ENCODE data around the gene KLF4.
A peak's percentile ranks its signal among the peaks of the same experiment; 100 is the strongest.
"Not testable (repeated sequence)": the region's sequence is repeated elsewhere in the genome, so short reads cannot be mapped to it uniquely, and the experiment has no call there.

KLF4 gene

GRCh38 chr9:107489687-107490605, at the start of gene KLF4:
KLF4 (minus strand) TSS chr9:107489769; CDS start chr9:107489172, 597 bp downstream.
- Mint-ChIP-seq H3K9me3 (no peaks in the 10 kb centered on the region), H3K27ac (peak within 1 kb of the TSS; percentile 45), H3K4me3 (peak within 1 kb of the TSS; percentile 74), H3K36me3 (ENCODE audit: low read depth) (peaks cover 4% of the 10 kb centered on the region), H3K4me1 (ENCODE audit: low read depth) (peaks cover 12% of the 10 kb centered on the region), H3K27me3 (ENCODE audit: low read depth) (peaks cover 72% of the 10 kb centered on the region)

- no peaks in the 10 kb centered on the region for H3K4me1 Mint-ChIP-seq (ENCODE audit: low read depth)
- no peaks in the 10 kb centered on the region for H3K27me3 Mint-ChIP-seq (ENCODE audit: low read depth)
- no peak overlapping the region for H3K4me3 Mint-ChIP-seq
Measured at GRCh38 chr9:107536462-107536861, 46.9 kb upstream of the KLF4 start.

GRCh38 chr9:107534510-107535078, 45.0 kb upstream of the KLF4 start:
- Mint-ChIP-seq H3K4me3 (no peak overlapping the region), H3K27ac (no peak overlapping the region), H3K27me3 (ENCODE audit: low read depth) (no peaks in the 10 kb centered on the region), H3K36me3 (ENCODE audit: low read depth) (no peaks in the 10 kb centered on the region), H3K4me1 (ENCODE audit: low read depth) (no peaks in the 10 kb centered on the region), H3K9me3 (no peaks in the 10 kb centered on the region)

More at GRCh38 chr9:107536462-107536861, 46.9 kb upstream of the KLF4 start:
- Mint-ChIP-seq H3K36me3 (ENCODE audit: low read depth) (no peaks in the 10 kb centered on the region), H3K9me3 (no peaks in the 10 kb centered on the region), H3K27ac (no peak overlapping the region)

GRCh38 chr9:107530679-107531078, 41.1 kb upstream of the KLF4 start:
- Mint-ChIP-seq H3K27ac (no peak overlapping the region), H3K27me3 (ENCODE audit: low read depth) (no peaks in the 10 kb centered on the region), H3K4me3 (no peak overlapping the region), H3K36me3 (ENCODE audit: low read depth) (no peaks in the 10 kb centered on the region), H3K9me3 (no peaks in the 10 kb centered on the region), H3K4me1 (ENCODE audit: low read depth) (no peaks in the 10 kb centered on the region)

GRCh38 chr9:107528686-107529085, 39.1 kb upstream of the KLF4 start:
- no peaks in the 10 kb centered on the region for H3K4me1 Mint-ChIP-seq (ENCODE audit: low read depth)
- no peaks in the 10 kb centered on the region for H3K27me3 Mint-ChIP-seq (ENCODE audit: low read depth)

GRCh38 chr9:107523539-107523938, 34.0 kb upstream of the KLF4 start:
- Mint-ChIP-seq H3K27me3 (ENCODE audit: low read depth) (no peaks in the 10 kb centered on the region), H3K9me3 (peaks cover 3% of the 10 kb centered on the region), H3K36me3 (ENCODE audit: low read depth) (no peaks in the 10 kb centered on the region), H3K4me1 (ENCODE audit: low read depth) (no peaks in the 10 kb centered on the region), H3K4me3 (no peak overlapping the region), H3K27ac (no peak overlapping the region)

More at GRCh38 chr9:107528686-107529085, 39.1 kb upstream of the KLF4 start:
- no peak overlapping the region for H3K4me3 Mint-ChIP-seq
- H3K27ac Mint-ChIP-seq, result no peak overlapping the region
- peaks cover under 1% of the 10 kb centered on the region for H3K9me3 Mint-ChIP-seq
- no peaks in the 10 kb centered on the region for H3K36me3 Mint-ChIP-seq (ENCODE audit: low read depth)

DNA sequence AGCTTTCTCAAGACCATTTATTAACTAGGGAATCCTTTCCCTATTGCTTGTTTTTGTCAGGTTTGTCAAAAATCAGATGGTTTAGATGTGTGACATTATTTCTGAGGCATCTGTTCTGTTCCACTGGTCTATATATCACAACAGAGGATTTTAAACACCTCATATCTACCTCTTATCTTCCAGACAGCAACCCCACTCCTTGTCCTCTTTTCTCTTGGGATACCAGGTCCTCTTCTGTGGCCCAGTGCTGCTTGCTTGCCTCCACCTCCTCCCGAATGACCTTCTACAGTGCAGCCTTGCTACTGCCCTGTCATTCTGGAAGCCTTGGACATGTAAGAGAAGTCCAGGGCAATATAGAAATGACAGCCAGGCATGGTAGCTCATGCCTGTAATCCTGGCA, 30.6 kb upstream of the KLF4 start:
- H3K27ac Mint-ChIP-seq, result no peak overlapping the region
- no peaks in the 10 kb centered on the region for H3K4me1 Mint-ChIP-seq (ENCODE audit: low read depth)

DNA sequence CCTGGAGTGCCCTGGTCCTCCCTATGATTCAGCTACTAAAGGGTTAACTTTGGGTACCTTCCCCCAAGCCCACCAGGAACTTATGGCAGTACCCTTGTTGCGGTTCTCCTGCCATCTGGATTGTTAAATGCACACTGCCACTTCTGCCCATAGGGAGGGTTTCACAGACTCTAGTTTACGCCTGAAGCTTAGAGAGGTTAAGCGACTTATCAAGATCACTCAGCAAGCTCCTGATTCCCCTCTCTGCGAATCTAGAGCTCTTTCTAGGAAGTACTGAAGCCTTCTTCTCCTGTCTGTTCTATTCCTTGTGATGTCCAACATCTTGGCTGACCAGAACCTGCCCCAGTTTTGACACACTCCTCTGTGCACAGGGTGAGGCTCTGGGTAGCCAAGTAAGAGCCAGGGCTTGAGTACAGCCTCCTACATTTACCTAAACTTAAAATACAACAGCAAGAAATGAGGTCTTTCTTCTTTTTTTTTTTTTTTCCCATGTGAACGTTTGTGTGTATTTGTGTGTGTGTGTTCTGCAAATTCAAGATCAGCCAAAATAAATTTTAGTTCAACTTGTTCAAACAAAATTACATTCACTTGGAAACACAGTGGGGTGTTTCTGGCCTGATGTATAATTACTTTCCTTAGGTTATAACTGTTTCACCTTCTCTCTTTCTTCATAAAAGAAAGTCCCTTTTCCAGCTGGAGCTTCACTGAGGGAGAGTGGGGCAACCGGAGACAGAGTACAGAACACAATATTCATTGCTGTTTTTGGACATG, 28.7 kb upstream of the KLF4 start:
- no peak overlapping the region for H3K27ac Mint-ChIP-seq
- H3K27me3 Mint-ChIP-seq (ENCODE audit: low read depth), result no peaks in the 10 kb centered on the region
- no peaks in the 10 kb centered on the region for H3K4me1 Mint-ChIP-seq (ENCODE audit: low read depth)

More for the DNA sequence above, 30.6 kb upstream of the KLF4 start:
- Mint-ChIP-seq H3K27me3 (ENCODE audit: low read depth) (no peaks in the 10 kb centered on the region), H3K4me3 (no peak overlapping the region), H3K9me3 (peaks cover 8% of the 10 kb centered on the region), H3K36me3 (ENCODE audit: low read depth) (no peaks in the 10 kb centered on the region)

GRCh38 chr9:107513464-107514100, 24.0 kb upstream of the KLF4 start:
- Mint-ChIP-seq H3K4me1 (ENCODE audit: low read depth) (no peaks in the 10 kb centered on the region), H3K27ac (no peak overlapping the region), H3K36me3 (ENCODE audit: low read depth) (no peaks in the 10 kb centered on the region), H3K27me3 (ENCODE audit: low read depth) (no peaks in the 10 kb centered on the region), H3K4me3 (no peak overlapping the region), H3K9me3 (peaks cover 4% of the 10 kb centered on the region)

More for the DNA sequence above, 28.7 kb upstream of the KLF4 start:
- no peaks in the 10 kb centered on the region for H3K36me3 Mint-ChIP-seq (ENCODE audit: low read depth)
- H3K9me3 Mint-ChIP-seq, result peaks cover 4% of the 10 kb centered on the region
- no peak overlapping the region for H3K4me3 Mint-ChIP-seq

DNA sequence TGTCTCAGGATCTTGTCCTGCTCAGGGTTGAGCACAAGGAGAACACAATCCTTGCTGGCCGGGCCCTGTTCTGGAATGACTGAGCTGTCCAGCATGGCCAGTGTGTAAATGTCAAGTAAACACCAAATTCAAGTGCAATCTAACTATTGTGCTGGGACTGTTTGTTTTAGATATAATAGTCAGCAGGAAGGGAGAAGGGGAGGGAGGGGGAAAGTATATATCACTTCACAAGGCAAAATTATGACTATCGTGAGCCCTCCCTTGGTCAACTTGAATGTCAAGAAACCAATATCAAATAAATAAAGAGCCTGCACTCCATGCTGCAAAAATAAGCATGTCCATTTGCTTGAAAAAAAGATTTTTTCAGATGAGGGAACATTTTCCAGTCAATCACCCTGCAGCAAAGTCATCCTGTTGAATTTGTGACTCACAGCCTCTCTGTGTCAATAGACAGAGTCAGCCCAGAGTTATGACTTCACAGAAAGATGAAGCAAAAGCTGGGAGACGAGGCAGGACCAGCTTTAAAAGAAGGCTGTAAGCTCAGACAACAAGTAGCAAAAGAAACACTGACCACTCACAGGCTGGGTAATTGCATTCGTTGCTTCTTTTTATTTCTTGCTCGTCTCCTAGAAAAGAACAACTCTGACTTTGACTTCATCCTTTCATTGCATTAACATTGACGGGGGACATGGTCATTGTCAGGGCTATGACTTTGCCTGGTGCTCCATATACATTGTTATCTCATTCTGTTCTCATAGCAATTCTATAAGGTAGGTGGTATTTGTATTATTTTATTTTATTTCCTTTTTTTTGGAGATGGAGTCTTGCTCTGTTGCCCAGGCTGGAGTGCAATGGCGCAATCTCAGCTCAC, 15.3 kb upstream of the KLF4 start:
- Mint-ChIP-seq H3K4me3 (no peak overlapping the region), H3K27ac (no peak overlapping the region), H3K36me3 (ENCODE audit: low read depth) (no peaks in the 10 kb centered on the region), H3K27me3 (ENCODE audit: low read depth) (no peaks in the 10 kb centered on the region), H3K4me1 (ENCODE audit: low read depth) (no peaks in the 10 kb centered on the region), H3K9me3 (no peaks in the 10 kb centered on the region)

- no peaks in the 10 kb centered on the region for H3K4me1 Mint-ChIP-seq (ENCODE audit: low read depth)
- H3K9me3 Mint-ChIP-seq, result no peaks in the 10 kb centered on the region
- no peaks in the 10 kb centered on the region for H3K36me3 Mint-ChIP-seq (ENCODE audit: low read depth)
- no peak overlapping the region for H3K4me3 Mint-ChIP-seq
- H3K27ac Mint-ChIP-seq, result no peak overlapping the region
- H3K27me3 Mint-ChIP-seq (ENCODE audit: low read depth), result no peaks in the 10 kb centered on the region
Measured at GRCh38 chr9:107502464-107502863, 12.9 kb upstream of the KLF4 start.

- not testable (repeated sequence) for H3K4me1 Mint-ChIP-seq (ENCODE audit: low read depth); H3K27me3 Mint-ChIP-seq (ENCODE audit: low read depth); H3K4me3 Mint-ChIP-seq; H3K9me3 Mint-ChIP-seq; H3K36me3 Mint-ChIP-seq (ENCODE audit: low read depth); H3K27ac Mint-ChIP-seq
Measured at GRCh38 chr9:107500421-107501200, 11.0 kb upstream of the KLF4 start.

DNA sequence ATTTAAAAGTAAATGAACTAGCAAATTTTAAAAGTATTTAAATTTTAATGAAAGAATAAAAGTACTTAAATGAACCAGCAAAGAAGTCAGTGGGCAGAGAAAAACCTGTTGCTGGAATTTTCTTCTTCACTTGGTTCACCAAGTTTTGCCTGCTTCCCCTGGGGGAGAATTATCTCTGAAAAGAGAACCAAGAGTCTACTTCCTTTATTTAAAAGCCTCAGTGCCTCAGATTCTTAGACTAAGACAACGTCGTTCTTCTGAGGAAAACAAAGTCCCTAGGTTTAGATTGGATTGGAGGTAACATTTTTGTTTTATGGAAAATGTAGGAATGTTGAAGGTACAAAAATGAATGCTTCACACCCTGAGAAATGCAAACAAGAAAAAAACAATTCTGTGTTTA, 7.4 kb upstream of the KLF4 start:
- peaks cover 25% of the 10 kb centered on the region for H3K27me3 Mint-ChIP-seq (ENCODE audit: low read depth)
- H3K36me3 Mint-ChIP-seq (ENCODE audit: low read depth), result no peaks in the 10 kb centered on the region
- no peaks in the 10 kb centered on the region for H3K4me1 Mint-ChIP-seq (ENCODE audit: low read depth)
- no peak overlapping the region for H3K4me3 Mint-ChIP-seq
- H3K9me3 Mint-ChIP-seq, result no peaks in the 10 kb centered on the region
- no peak overlapping the region for H3K27ac Mint-ChIP-seq
